Left colon (tissue), 2 donors: Measurements from ENCODE around the gene FGD4. TPM values are rescaled to one million over a fixed set of nuclear protein-coding genes. Genes with fewer than 3 reads are reported as not detected.

Experiments used
- ATAC-seq: fragments of 200-7000 bp; cut with Tn5 transposase; one replicate; pipeline ENCODE4 v1.9.1; 2020; ENCODE audit warnings: mild to moderate bottlenecking, moderate library complexity
- DNase-seq, 2 donors: peaks; one replicate each; pipeline ENCODE4 v3.0.0-alpha.2; 2020
- intact Hi-C, 2 donors: fragments of 100-400 bp; cut with DNase I in 1 of 2; cut with micrococcal nuclease in 1 of 2; formaldehyde crosslinking; loops; one replicate each; pipeline versions ENCODE4 v1.11.2 to v1.14.0; 2022; cut with DNase I, micrococcal nuclease
- long read RNA-seq: library from polyadenylated mRNA; unstranded; transcript quantifications from one replicate; pipeline ENCODE4 v2.0.0, GENCODE V29; 2021
- total RNA-seq, 2 donors: library from RNA; stranded (reverse); fragmentation: NEBNext Ultra II Directional; extraction: Animal tissue kit (Norgen Biotek cat#: 25700); gene quantifications; one replicate each; pipeline ENCODE4 v1.2.1, GENCODE V29; 2021
- donor health status: DM: no; HTN: no; CAD: no.
- donor health status: DM: yes; HTN: yes; CAD: no.

Gene FGD4
- 10 to 100 TPM; 54.6 to 84.0 TPM for total RNA-seq
- long read RNA-seq, partial matches to known transcripts = 45 of 79 reads
- long read RNA-seq, other reads (novel, unspliced or antisense) = 30 of 79 reads

GRCh38 chr12:32399370-32400113 lies at the start of gene FGD4:
TSS of gene FGD4 (plus strand) at chr12:32399558.
- intact Hi-C loops = no loop called here
- DNase-seq (peak; percentile 89 to 94), ATAC-seq (peak; percentile 82)

- no peak for DNase-seq
- intact Hi-C loops = no loop called here
- no peak for ATAC-seq
These were observed 45.8 kb upstream of the FGD4 start for GRCh38 chr12:32353540-32353939.

GRCh38 chr12:32357601-32358249 lies 41.6 kb upstream of the FGD4 start:
- intact Hi-C loops = no loop called here
- ATAC-seq = no peak

GRCh38 chr12:32360956-32361355 lies 38.4 kb upstream of the FGD4 start:
- DNase-seq (no peak), ATAC-seq (no peak)
- intact Hi-C loops = loop anchor here in 1 of 2 donors (5.0 kb wide), 1 partner anchor 311 kb away; no protein-coding TSS in a partner anchor

More at GRCh38 chr12:32357601-32358249, 41.6 kb upstream of the FGD4 start:
- DNase-seq = no peak

- DNase-seq (no peak), ATAC-seq (no peak)
- intact Hi-C loops = loop anchor here in 1 of 2 donors (5.0 kb wide), 1 partner anchor 309 kb away; no protein-coding TSS in a partner anchor
These were observed 36.5 kb upstream of the FGD4 start for GRCh38 chr12:32362892-32363291.

- peak; percentile 88 for ATAC-seq
- intact Hi-C loops = no loop called here
- peak; percentile 30 to 52 for DNase-seq
These were observed 33.8 kb upstream of the FGD4 start for GRCh38 chr12:32365473-32366064.

- intact Hi-C loops = no loop called here
- DNase-seq = no peak
- peak; percentile 75 for ATAC-seq
These were observed 32.6 kb upstream of the FGD4 start for GRCh38 chr12:32366714-32367113.

- ATAC-seq (no peak), DNase-seq (no peak)
- intact Hi-C loops = no loop called here
These were observed 32.0 kb upstream of the FGD4 start for GRCh38 chr12:32367381-32367780.

GRCh38 chr12:32369202-32369601 lies 30.2 kb upstream of the FGD4 start:
- intact Hi-C loops = no loop called here
- DNase-seq (no peak), ATAC-seq (no peak)

- no peak for DNase-seq
- ATAC-seq = no peak
- intact Hi-C loops = no loop called here
These were observed 21.9 kb upstream of the FGD4 start for GRCh38 chr12:32377344-32378055.

GRCh38 chr12:32379213-32379612 lies 20.1 kb upstream of the FGD4 start:
- ATAC-seq = no peak
- no peak for DNase-seq
- intact Hi-C loops = no loop called here

- DNase-seq = no peak
- ATAC-seq = no peak
- intact Hi-C loops = no loop called here
These were observed 19.7 kb upstream of the FGD4 start for GRCh38 chr12:32379667-32380066.

GRCh38 chr12:32382226-32382625 lies 17.1 kb upstream of the FGD4 start:
- intact Hi-C loops = no loop called here
- DNase-seq = no peak
- no peak for ATAC-seq

- peak; percentile 95 for ATAC-seq
- intact Hi-C loops = no loop called here
- DNase-seq = peak; percentile 33 to 58
These were observed 8.7 kb upstream of the FGD4 start for GRCh38 chr12:32390572-32391219.

- intact Hi-C loops = no loop called here
- ATAC-seq (no peak), DNase-seq (no peak)
These were observed 4.3 kb upstream of the FGD4 start for GRCh38 chr12:32395026-32395425.

GRCh38 chr12:32397696-32398095 lies 1.7 kb upstream of the FGD4 start:
- ATAC-seq (no peak), DNase-seq (no peak)
- intact Hi-C loops = no loop called here

- ATAC-seq (no peak), DNase-seq (no peak)
- intact Hi-C loops = no loop called here
These were observed 1.2 kb upstream of the FGD4 start for GRCh38 chr12:32398181-32398580.

- intact Hi-C loops = no loop called here
- ATAC-seq (peak; percentile 9), DNase-seq (no peak)
These were observed 465 bp upstream of the FGD4 start for GRCh38 chr12:32398816-32399369.
